Measurements from ENCODE around the gene SORBS2. TPM values are rescaled to one million over a fixed set of nuclear protein-coding genes. Genes with fewer than 3 reads are reported as not detected.

Gene SORBS2
- total and polyA plus RNA-seq, 8 donors: 24.2 to 50.8 (median 35.5) TPM

- H3K27ac ChIP-seq: no peak overlapping the region
- no peak for TF ChIP-seq CTCF (IDR thresholded peaks at IDR 0.05)
- no peaks in the 10 kb centered on the region for H3K27me3 ChIP-seq
- DNase-seq (no peak), ATAC-seq (no peak)
- intact Hi-C loops (cut with DNase I): no loop called here
- no peaks in the 10 kb centered on the region for H3K9me3 ChIP-seq
- H3K4me3 ChIP-seq: no peak overlapping the region
- H3K36me3 ChIP-seq: no peaks in the 10 kb centered on the region
- no peaks in the 10 kb centered on the region for H3K4me1 ChIP-seq
Measured at GRCh38 chr4:185787926-185788679, 23.9 kb downstream of the SORBS2 start.

GRCh38 chr4:185786422-185786821, 25.6 kb downstream of the SORBS2 start:
- intact Hi-C loops (cut with DNase I): no loop called here
- Histone ChIP-seq H3K27me3 (no peaks in the 10 kb centered on the region), H3K4me3 (no peak overlapping the region), H3K36me3 (no peaks in the 10 kb centered on the region), H3K9me3 (no peaks in the 10 kb centered on the region), H3K27ac (no peak overlapping the region), H3K4me1 (no peaks in the 10 kb centered on the region)
- ATAC-seq (no peak), DNase-seq (no peak)
- TF ChIP-seq CTCF (IDR thresholded peaks at IDR 0.05): no peak

- H3K9me3 ChIP-seq: no peaks in the 10 kb centered on the region
- H3K36me3 ChIP-seq: no peaks in the 10 kb centered on the region
- H3K4me3 ChIP-seq: no peak overlapping the region
- intact Hi-C loops (cut with DNase I): no loop called here
- H3K4me1 ChIP-seq: no peaks in the 10 kb centered on the region
- TF ChIP-seq CTCF (IDR thresholded peaks at IDR 0.05): no peak
- H3K27ac ChIP-seq: no peak overlapping the region
- DNase-seq (no peak), ATAC-seq (no peak)
- no peaks in the 10 kb centered on the region for H3K27me3 ChIP-seq
Measured at GRCh38 chr4:185783574-185783973, 28.4 kb downstream of the SORBS2 start.

GRCh38 chr4:185782523-185782922, 29.5 kb downstream of the SORBS2 start:
- Histone ChIP-seq H3K4me1 (no peaks in the 10 kb centered on the region), H3K4me3 (no peak overlapping the region), H3K9me3 (no peaks in the 10 kb centered on the region), H3K36me3 (no peaks in the 10 kb centered on the region), H3K27ac (no peak overlapping the region), H3K27me3 (no peaks in the 10 kb centered on the region)
- no peak for TF ChIP-seq CTCF (IDR thresholded peaks at IDR 0.05)
- intact Hi-C loops (cut with DNase I): no loop called here
- ATAC-seq: no peak
- DNase-seq: no peak

- H3K27me3 ChIP-seq: no peaks in the 10 kb centered on the region
- no peak overlapping the region for H3K27ac ChIP-seq
- H3K4me3 ChIP-seq: no peak overlapping the region
- no peak for TF ChIP-seq CTCF (IDR thresholded peaks at IDR 0.05)
- intact Hi-C loops (cut with DNase I): no loop called here
- no peak for ATAC-seq
- no peaks in the 10 kb centered on the region for H3K9me3 ChIP-seq
- no peaks in the 10 kb centered on the region for H3K36me3 ChIP-seq
- H3K4me1 ChIP-seq: no peaks in the 10 kb centered on the region
- DNase-seq: no peak
Measured at GRCh38 chr4:185781555-185782215, 30.3 kb downstream of the SORBS2 start.
